Gastroesophageal sphincter (tissue), 3 donors: ENCODE data around the gene PTPRF.

Experiments used
- EP300 ChIP-seq: sonication (generic); formaldehyde crosslinking; IDR thresholded peaks from one replicate; pipeline ENCODE4 v1.6.1; 2017; ENCODE audit warnings: antibody characterized with exemption, mild to moderate bottlenecking
- POLR2A ChIP-seq, 2 donors: fragments of 450-650 bp; IDR thresholded peaks; one replicate each; pipeline ENCODE4 v1.6.1; 2017; ENCODE audit warnings: antibody characterized with exemption in 2 of 2, mild to moderate bottlenecking in 2 of 2, moderate library complexity in 1 of 2
- POLR2AphosphoS5 ChIP-seq: sonication (generic); formaldehyde crosslinking; IDR thresholded peaks from one replicate; pipeline ENCODE4 v1.6.1; 2017; ENCODE audit warnings: antibody characterized with exemption
- TF ChIP-seq, protein P1 (sequence below), 4 experiments: fragments of 200-600 bp in 2 of 4; fragments of 450-650 bp in 2 of 4; sonication (generic) in 1 of 4; IDR thresholded peaks; one replicate each; pipeline ENCODE4 v1.5.1; 2017 to 2019; ENCODE audit warnings: antibody characterized with exemption in 4 of 4, mild to moderate bottlenecking in 2 of 4, moderate library complexity in 2 of 4

DNA sequence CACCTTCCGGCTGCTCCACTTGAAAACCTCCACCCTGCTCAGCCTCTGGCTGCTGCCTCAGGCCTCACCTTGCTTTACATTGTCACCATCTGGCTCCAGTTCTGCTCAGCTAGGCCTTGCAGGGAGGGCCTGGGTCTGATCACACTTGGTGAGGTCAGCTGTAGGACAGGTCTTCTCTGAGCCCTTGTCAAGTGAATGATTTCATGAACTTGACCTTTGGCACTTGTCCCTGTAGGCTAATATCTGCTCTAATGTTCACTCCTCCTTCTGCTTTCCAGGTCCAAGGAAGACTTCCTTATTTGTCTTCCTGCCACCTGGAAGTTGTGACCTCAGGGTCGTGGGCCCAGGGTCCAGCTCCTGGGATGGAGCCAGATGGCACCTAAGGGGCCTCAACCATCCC, 41.4 kb downstream of the PTPRF start:
- TF ChIP-seq, protein P1, sequence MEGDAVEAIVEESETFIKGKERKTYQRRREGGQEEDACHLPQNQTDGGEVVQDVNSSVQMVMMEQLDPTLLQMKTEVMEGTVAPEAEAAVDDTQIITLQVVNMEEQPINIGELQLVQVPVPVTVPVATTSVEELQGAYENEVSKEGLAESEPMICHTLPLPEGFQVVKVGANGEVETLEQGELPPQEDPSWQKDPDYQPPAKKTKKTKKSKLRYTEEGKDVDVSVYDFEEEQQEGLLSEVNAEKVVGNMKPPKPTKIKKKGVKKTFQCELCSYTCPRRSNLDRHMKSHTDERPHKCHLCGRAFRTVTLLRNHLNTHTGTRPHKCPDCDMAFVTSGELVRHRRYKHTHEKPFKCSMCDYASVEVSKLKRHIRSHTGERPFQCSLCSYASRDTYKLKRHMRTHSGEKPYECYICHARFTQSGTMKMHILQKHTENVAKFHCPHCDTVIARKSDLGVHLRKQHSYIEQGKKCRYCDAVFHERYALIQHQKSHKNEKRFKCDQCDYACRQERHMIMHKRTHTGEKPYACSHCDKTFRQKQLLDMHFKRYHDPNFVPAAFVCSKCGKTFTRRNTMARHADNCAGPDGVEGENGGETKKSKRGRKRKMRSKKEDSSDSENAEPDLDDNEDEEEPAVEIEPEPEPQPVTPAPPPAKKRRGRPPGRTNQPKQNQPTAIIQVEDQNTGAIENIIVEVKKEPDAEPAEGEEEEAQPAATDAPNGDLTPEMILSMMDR (IDR thresholded peaks at IDR 0.05): no peak
- no peak for TF ChIP-seq POLR2AphosphoS5
- TF ChIP-seq POLR2A (IDR thresholded peaks at IDR 0.05): no peak
- no peak for TF ChIP-seq EP300
